SU-DHL-6 (cell line): Measurements from ENCODE around the gene PRR3.

Experiments
- H2AFZ ChIP-seq: fragments of 200-600 bp; sonication (generic); 2 replicates; pipeline ENCODE4 v1.6.1; 2014; ENCODE audit warnings: low read depth, mild to moderate bottlenecking, moderate library complexity, mixed read lengths, antibody characterized with exemption, low read length; ENCODE audit not compliant: severe bottlenecking
- H3F3A ChIP-seq: fragments of 200-600 bp; shearing (Covaris generic); 2 replicates; pipeline ENCODE4 v1.6.0; 2016; ENCODE audit warnings: antibody characterized with exemption, mild to moderate bottlenecking; ENCODE audit not compliant: insufficient read depth
- H3K27ac ChIP-seq: fragments of 200-600 bp; sonication (generic); 2 replicates; pipeline ENCODE4 v1.5.1; 2016; ENCODE audit warnings: low read depth, mild to moderate bottlenecking, low read length, moderate library complexity, mixed read lengths
- H3K27me3 ChIP-seq: fragments of 200-600 bp; sonication (generic), shearing (Covaris generic); 2 replicates; pipeline ENCODE4 v1.6.0; 2014; ENCODE audit warnings: mild to moderate bottlenecking, low read length
- H3K36me3 ChIP-seq: fragments of 200-600 bp; sonication (generic); 2 replicates; pipeline ENCODE4 v1.6.1; 2014; ENCODE audit warnings: mild to moderate bottlenecking, low read length, mixed read lengths
- H3K4me2 ChIP-seq: fragments of 300-600, 200-600 bp; shearing (Covaris generic), sonication (generic); 2 replicates; pipeline ENCODE4 v1.6.0; 2014; ENCODE audit warnings: low read length, low read depth, mild to moderate bottlenecking; ENCODE audit not compliant: poor library complexity, severe bottlenecking
- H3K4me3 ChIP-seq: fragments of 200-600 bp; sonication (generic); 2 replicates; pipeline ENCODE4 v1.5.1; 2014; ENCODE audit warnings: antibody characterized with exemption, low read length, mild to moderate bottlenecking, mixed read lengths; ENCODE audit not compliant: insufficient read depth, poor library complexity, severe bottlenecking
- H3K79me2 ChIP-seq: fragments of 200-600 bp; sonication (generic); 2 replicates; pipeline ENCODE4 v1.6.1; 2014; ENCODE audit warnings: mild to moderate bottlenecking, low read length, moderate library complexity; ENCODE audit not compliant: insufficient read depth
- H3K9ac ChIP-seq: fragments of 200-600 bp; sonication (generic); 2 replicates; pipeline ENCODE4 v1.7.0; 2014; ENCODE audit warnings: mild to moderate bottlenecking, low read length
- H3K9me2 ChIP-seq: fragments of 200-600 bp; sonication (generic); replicated peaks from 2 replicates; pipeline ENCODE4 v1.6.1; 2014; ENCODE audit warnings: low read length; ENCODE audit not compliant: insufficient read depth
- H3K9me3 ChIP-seq: fragments of 200-600 bp; sonication (generic); 2 replicates; pipeline ENCODE4 v1.6.1; 2014; ENCODE audit warnings: low read length, mixed read lengths; ENCODE audit not compliant: insufficient read depth
- H4K20me1 ChIP-seq: fragments of 200-600 bp; sonication (generic); 2 replicates; pipeline ENCODE4 v1.6.1; 2014; ENCODE audit warnings: low read depth, mild to moderate bottlenecking, antibody characterized with exemption, low read length, moderate library complexity, mixed read lengths
- EZH2phosphoT487 ChIP-seq: fragments of 200-600 bp; sonication (generic), shearing (Covaris generic); conservative IDR thresholded peaks from 2 replicates; pipeline ENCODE4 v1.6.1; 2018; ENCODE audit warnings: mild to moderate bottlenecking, antibody characterized with exemption, low read length, moderate library complexity, mixed read lengths
- TF ChIP-seq, protein P1 (sequence below): fragments of 200-600 bp; sonication (generic); IDR thresholded peaks from one replicate; pipeline ENCODE4 v1.5.1; 2017; ENCODE audit warnings: antibody characterized with exemption, mild to moderate bottlenecking, low read length, moderate library complexity; ENCODE audit not compliant: insufficient read depth, poor library complexity, severe bottlenecking

PRR3 gene

DNA sequence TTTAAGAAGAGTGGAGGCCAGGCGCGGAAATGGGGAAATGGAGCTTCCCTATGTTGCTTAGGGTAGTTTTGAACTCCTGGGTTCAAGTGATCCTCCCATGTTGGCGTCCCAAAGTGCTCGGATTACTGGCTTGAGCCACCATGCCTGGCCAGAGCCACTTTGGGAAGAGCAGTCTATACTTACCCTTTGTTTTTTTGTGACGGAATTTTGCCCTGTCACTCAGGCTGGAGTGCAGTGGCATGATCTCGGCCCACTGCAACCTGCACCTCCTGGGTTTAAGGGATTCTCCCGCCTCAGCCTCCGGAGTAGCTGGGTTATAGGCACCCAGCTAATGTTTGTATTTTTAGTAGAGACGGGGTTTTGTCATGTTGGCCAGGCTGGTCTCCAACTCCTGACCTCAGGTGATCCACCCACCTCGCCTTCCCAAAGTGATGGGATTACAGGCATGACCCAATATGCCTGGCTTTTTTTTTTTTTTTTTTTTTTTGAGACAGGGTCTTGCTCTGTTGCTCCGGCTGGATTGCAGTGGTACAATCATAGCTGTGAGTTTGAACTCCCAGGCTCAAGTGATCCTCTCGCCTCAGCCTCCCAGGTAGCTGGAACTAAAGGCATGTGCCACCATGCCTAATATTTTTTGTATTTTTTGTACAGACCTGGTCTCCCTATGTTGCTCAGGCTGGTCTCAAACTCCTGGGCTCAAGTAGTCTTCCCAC, 42.0 kb downstream of the PRR3 start:
- no peak overlapping the region for H3K27ac ChIP-seq
- peaks cover 22% of the 10 kb centered on the region for H3K36me3 ChIP-seq
- no peaks in the 10 kb centered on the region for H3K27me3 ChIP-seq
- no peaks in the 10 kb centered on the region for H3K9me2 ChIP-seq
- no peak overlapping the region for H3K4me3 ChIP-seq
- H3K9ac ChIP-seq, result no peak overlapping the region
- no peaks in the 10 kb centered on the region for H3K9me3 ChIP-seq
- H3K79me2 ChIP-seq, result no peaks in the 10 kb centered on the region
- TF ChIP-seq EZH2phosphoT487, result no peak
- TF ChIP-seq, protein P1, sequence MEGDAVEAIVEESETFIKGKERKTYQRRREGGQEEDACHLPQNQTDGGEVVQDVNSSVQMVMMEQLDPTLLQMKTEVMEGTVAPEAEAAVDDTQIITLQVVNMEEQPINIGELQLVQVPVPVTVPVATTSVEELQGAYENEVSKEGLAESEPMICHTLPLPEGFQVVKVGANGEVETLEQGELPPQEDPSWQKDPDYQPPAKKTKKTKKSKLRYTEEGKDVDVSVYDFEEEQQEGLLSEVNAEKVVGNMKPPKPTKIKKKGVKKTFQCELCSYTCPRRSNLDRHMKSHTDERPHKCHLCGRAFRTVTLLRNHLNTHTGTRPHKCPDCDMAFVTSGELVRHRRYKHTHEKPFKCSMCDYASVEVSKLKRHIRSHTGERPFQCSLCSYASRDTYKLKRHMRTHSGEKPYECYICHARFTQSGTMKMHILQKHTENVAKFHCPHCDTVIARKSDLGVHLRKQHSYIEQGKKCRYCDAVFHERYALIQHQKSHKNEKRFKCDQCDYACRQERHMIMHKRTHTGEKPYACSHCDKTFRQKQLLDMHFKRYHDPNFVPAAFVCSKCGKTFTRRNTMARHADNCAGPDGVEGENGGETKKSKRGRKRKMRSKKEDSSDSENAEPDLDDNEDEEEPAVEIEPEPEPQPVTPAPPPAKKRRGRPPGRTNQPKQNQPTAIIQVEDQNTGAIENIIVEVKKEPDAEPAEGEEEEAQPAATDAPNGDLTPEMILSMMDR, result no peak
- no peak overlapping the region for H2AFZ ChIP-seq
- H3F3A ChIP-seq, result peaks cover 38% of the 10 kb centered on the region
- no peak overlapping the region for H3K4me2 ChIP-seq
- H4K20me1 ChIP-seq, result no peaks in the 10 kb centered on the region

DNA sequence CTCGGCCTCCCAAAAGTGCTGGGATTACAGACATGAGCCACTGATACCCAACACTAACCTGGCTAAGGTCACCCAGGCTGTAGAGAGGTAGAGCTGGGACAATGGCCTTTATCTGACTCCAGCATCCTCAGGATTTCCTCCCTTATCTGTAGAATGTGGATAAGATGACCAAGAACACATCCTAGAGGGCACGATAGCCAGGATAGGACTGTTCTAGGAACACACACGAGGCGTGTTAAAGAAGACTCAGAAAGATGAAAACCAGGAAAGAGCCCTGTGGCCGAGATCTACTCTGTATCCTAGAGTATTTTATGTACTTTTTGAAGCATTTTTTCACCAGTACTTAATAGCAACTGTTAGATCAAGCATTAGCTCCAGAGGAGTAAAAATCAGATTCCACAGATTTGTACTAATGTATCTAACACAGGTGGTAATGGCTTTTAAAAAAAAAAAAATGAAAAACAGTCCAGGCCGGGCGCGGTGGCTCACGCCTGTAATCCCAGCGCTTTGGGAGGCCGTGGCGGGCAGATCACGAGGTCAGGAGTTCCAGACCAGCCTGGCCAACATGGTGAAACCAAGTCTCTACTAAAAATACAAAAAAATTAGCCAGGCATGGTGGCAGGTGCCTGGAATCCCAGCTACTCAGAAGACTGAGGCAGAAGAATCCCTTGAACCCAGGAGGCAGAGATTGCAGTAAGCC, 42.7 kb downstream of the PRR3 start:
- H3K36me3 ChIP-seq, result peaks cover 28% of the 10 kb centered on the region
- H3K9ac ChIP-seq, result no peak overlapping the region
- H3K79me2 ChIP-seq, result no peaks in the 10 kb centered on the region
- no peak overlapping the region for H3K27ac ChIP-seq
- no peak overlapping the region for H3K4me3 ChIP-seq
- no peak overlapping the region for H2AFZ ChIP-seq
- peaks cover 31% of the 10 kb centered on the region for H3F3A ChIP-seq
- H3K4me2 ChIP-seq, result no peak overlapping the region
- H3K27me3 ChIP-seq, result no peaks in the 10 kb centered on the region
- H3K9me2 ChIP-seq, result no peaks in the 10 kb centered on the region
- no peaks in the 10 kb centered on the region for H4K20me1 ChIP-seq
- H3K9me3 ChIP-seq, result no peaks in the 10 kb centered on the region
- TF ChIP-seq EZH2phosphoT487, result no peak
- TF ChIP-seq, protein P1, result no peak

DNA sequence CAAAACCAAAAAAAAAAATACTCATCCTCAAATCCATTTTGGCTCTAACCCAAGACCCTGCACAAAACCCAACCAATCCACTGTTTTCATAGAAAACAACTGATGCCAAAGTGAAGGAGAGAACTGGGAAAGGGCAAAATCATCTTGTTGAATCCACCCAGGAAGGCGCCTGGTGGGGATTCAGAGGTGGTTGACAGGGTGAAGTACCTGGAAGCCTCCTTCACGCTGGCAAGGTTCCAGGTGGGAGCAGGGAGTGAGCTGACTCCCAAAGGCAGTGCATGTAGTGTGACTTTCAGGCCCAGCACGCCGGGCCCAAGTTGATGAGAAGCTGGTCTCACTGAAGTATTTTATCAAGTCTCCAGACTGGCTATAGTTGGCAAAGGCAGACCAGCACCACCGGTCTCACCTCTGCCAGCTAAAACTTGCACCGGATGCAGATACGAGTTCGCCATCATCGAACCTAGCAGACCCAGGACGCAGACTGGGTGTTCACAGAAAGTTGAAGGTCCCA, 43.4 kb downstream of the PRR3 start:
- H2AFZ ChIP-seq, result no peak overlapping the region
- no peak overlapping the region for H3K4me2 ChIP-seq
- H3K4me3 ChIP-seq, result no peak overlapping the region
- no peaks in the 10 kb centered on the region for H3K9me3 ChIP-seq
- H3K9ac ChIP-seq, result no peak overlapping the region
- H3K27ac ChIP-seq, result no peak overlapping the region
- no peaks in the 10 kb centered on the region for H3K79me2 ChIP-seq
- H3F3A ChIP-seq, result peaks cover 28% of the 10 kb centered on the region
- H3K27me3 ChIP-seq, result no peaks in the 10 kb centered on the region
- H4K20me1 ChIP-seq, result no peaks in the 10 kb centered on the region
- H3K9me2 ChIP-seq, result no peaks in the 10 kb centered on the region
- TF ChIP-seq, protein P1, result no peak
- peaks cover 34% of the 10 kb centered on the region for H3K36me3 ChIP-seq
